Immature natural killer cell (primary cell): Measurements from ENCODE around the gene CAMK2N2. TPM values are rescaled to one million over a fixed set of nuclear protein-coding genes. Genes with fewer than 3 reads are reported as not detected.

Source experiments
- DNase-seq, 3 donors: peaks; one replicate each; pipeline ENCODE4 v3.0.0; 2022; ENCODE audit warnings: mixed read lengths in 1 of 3
- H3K27ac Mint-ChIP-seq, 6 donors: one replicate each; pipeline ENCODE4 v1.8.0; 2020; ENCODE audit warnings: mixed read lengths in 6 of 6, mild to moderate bottlenecking in 5 of 6, inconsistent platforms in 4 of 6, moderate library complexity in 3 of 6
- H3K27me3 Mint-ChIP-seq, 3 donors: one replicate each; pipeline ENCODE4 v1.8.0; 2020 to 2021; ENCODE audit warnings: low read depth in 3 of 3, mild to moderate bottlenecking in 3 of 3, mixed read lengths in 3 of 3, moderate library complexity in 3 of 3, inconsistent platforms in 1 of 3
- H3K36me3 Mint-ChIP-seq, 3 donors: one replicate each; pipeline ENCODE4 v1.8.0; 2020; ENCODE audit warnings: mixed read lengths in 3 of 3, inconsistent platforms in 2 of 3, mild to moderate bottlenecking in 2 of 3
- H3K4me1 Mint-ChIP-seq, 2 donors: one replicate each; pipeline ENCODE4 v1.8.0; 2020; ENCODE audit warnings: inconsistent platforms in 2 of 2, mild to moderate bottlenecking in 2 of 2, mixed read lengths in 2 of 2, moderate library complexity in 1 of 2
- H3K4me3 Mint-ChIP-seq, 5 donors: one replicate each; pipeline ENCODE4 v1.8.0; 2020; ENCODE audit warnings: mild to moderate bottlenecking in 5 of 5, mixed read lengths in 5 of 5, inconsistent platforms in 3 of 5, moderate library complexity in 3 of 5
- H3K9me3 Mint-ChIP-seq, 6 donors: one replicate each; pipeline ENCODE4 v1.8.0; 2020; ENCODE audit warnings: mild to moderate bottlenecking in 6 of 6, mixed read lengths in 6 of 6, inconsistent platforms in 4 of 6, moderate library complexity in 3 of 6
- polyA plus RNA-seq, 3 donors: library from polyadenylated mRNA; unstranded; fragments of 300-500 nt; fragmentation: Illumina TruSeq; gene quantifications; one replicate each; pipeline ENCODE4 v1.2.3, GENCODE V29; 2021

The CAMK2N2 gene
- polyA plus RNA-seq, 3 donors from 2014 or later: not detected

DNA sequence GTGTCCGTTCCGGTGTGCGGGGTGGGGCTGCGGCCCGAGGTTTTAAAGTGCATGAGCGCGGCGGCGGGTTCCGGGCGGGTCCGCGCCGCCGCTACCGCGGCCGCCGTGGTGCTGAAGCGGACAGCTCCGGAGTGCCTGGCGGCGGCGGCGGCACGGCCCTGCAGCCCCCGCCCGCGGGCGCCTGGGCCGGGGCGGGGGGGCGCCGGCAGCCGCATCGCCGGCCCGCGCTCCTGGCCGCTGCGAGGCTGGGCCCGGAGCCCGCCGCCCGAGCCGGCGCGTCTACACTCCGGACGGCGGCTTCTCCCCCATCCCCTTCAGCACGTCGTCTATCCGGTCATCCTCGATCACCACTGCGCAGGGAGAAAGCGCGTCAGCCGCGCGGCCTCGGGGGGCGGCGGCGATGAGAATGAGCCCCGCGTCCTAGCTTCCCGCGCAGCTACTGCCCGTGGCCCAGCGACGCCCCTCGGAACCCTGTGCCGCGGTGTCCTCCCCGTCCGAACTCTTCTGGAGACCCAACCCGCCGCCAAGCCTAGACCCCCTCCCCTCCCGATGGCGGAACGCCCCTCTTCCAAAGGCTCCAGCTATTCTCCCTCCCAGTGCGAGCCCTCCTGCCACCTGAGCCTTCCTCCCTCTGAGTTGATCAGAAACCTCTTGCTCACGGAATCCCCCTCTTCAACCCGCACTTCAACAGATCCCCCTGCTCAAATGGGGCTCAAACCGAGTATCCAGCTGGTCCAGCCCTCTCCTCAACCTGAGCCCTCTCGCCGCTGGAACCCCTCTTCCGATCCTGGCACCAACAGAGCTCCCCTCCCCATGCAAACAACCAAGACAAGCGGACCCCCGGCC, 1.3 kb downstream of the CAMK2N2 start:
- Mint-ChIP-seq H3K4me3 (peak overlapping the region; percentile 78 to 89 (median 83)), H3K9me3 (no peaks in the 10 kb centered on the region), H3K27ac (peak overlapping the region in 4 of 6 donors; percentile 29 to 89 (median 60)), H3K27me3 (peaks cover 3 to 14% (median 14%) of the 10 kb centered on the region in 3 donors), H3K36me3 (no peaks in the 10 kb centered on the region), H3K4me1 (peaks cover 21 to 22% of the 10 kb centered on the region in 2 donors)
- DNase-seq: peak; percentile 38 to 46 (median 45)

DNA sequence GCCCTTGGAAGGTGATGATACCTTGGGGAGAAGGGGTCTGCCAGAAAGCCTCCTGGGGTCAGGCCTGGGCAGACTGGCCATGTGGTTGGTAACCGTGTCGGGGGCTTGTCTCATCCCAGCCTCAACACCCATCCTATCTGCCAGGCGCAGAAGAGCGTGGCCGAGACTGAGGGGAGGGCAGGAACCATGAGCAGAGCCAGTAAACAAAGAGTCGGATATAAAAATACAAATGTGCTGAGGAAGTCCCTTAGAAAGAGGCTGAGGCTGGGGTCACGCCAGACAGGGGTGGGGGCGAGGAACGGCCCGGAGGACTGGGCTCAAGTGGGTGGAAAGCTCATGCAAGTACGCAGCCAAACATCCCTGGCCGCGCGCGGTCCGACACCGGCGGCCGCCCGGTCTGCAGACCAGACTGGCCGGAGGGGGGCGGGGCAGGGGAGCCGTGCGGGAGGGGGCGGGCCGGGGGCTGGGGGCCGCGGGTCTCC, 1.9 kb downstream of the CAMK2N2 start:
- Mint-ChIP-seq H3K27me3 (peaks cover 3 to 14% (median 12%) of the 10 kb centered on the region in 3 donors), H3K4me3 (peak overlapping the region in 4 of 5 donors; percentile 35 to 80 (median 71)), H3K9me3 (no peaks in the 10 kb centered on the region)

DNA sequence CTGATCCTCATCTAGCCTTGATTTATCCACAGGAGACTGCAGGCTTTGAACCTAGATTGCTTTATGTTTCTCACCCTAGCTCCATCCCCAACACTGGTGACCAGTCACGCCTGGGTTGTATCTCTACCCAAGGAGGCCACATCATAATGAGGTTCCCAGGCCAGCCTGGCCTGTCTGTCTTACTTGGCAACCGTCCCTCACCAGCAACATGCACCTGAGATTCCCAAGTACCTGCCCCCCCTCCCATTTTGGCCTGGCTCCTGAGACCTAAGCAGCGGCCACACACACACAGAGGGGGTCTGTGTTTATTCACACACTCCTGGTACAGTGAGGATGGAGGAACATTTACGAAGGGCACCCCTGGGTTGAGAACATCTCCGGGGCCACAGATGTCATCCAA, 2.4 kb downstream of the CAMK2N2 start:
- Mint-ChIP-seq H3K9me3 (no peaks in the 10 kb centered on the region), H3K36me3 (no peaks in the 10 kb centered on the region), H3K27ac (no peak overlapping the region), H3K4me1 (peaks cover 21 to 22% of the 10 kb centered on the region in 2 donors), H3K27me3 (peaks cover 3 to 14% (median 12%) of the 10 kb centered on the region in 3 donors), H3K4me3 (peak overlapping the region; percentile 18 to 80 (median 42))
- no peak for DNase-seq

More for the DNA sequence above, 1.9 kb downstream of the CAMK2N2 start:
- Mint-ChIP-seq H3K36me3 (no peaks in the 10 kb centered on the region), H3K4me1 (peaks cover 21 to 22% of the 10 kb centered on the region in 2 donors), H3K27ac (no peak overlapping the region)
- no peak for DNase-seq

DNA sequence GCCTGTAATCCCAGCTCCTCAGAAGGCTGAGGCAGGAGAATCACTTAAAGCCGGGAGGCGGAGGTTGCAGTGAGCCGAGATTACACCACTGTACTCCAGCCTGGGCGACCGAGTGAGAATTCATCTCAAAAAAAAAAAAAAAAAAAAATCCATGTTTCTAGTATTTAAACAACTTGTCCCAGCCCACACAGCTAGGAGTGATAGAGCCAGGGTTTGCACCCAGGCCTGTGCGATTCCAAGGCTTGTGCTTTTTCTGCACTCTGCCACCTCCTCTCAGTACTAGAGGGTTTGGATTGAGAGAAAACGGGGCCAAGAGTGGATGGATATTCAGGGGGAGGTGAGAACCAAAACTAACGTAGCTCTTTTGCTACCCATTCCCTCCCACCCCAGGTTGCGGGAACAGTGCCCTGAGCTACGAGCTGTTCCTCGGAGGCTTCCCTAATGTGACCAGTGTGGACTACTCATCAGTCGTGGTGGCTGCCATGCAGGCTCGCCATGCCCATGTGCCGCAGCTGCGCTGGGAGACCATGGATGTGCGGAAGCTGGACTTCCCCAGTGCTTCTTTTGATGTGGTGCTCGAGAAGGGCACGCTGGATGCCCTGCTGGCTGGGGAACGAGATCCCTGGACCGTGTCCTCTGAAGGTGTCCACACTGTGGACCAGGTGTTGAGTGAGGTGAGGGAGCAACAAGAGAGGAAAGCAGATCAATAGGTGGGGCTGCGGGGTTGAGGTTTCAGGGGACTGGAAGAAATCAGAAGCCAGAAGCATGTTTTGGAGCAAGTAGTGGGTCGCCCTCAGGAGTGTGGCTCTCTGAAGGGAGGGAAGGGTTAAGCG, 4.1 kb downstream of the CAMK2N2 start:
- DNase-seq: no peak
- no peaks in the 10 kb centered on the region for H3K36me3 Mint-ChIP-seq
- peaks cover 3 to 7% (median 6%) of the 10 kb centered on the region in 3 donors for H3K27me3 Mint-ChIP-seq
- H3K4me3 Mint-ChIP-seq: peak overlapping the region in 1 of 5 donors; percentile 50
- no peak overlapping the region for H3K27ac Mint-ChIP-seq
- peaks cover 13 to 17% of the 10 kb centered on the region in 2 donors for H3K4me1 Mint-ChIP-seq
- no peaks in the 10 kb centered on the region for H3K9me3 Mint-ChIP-seq

DNA sequence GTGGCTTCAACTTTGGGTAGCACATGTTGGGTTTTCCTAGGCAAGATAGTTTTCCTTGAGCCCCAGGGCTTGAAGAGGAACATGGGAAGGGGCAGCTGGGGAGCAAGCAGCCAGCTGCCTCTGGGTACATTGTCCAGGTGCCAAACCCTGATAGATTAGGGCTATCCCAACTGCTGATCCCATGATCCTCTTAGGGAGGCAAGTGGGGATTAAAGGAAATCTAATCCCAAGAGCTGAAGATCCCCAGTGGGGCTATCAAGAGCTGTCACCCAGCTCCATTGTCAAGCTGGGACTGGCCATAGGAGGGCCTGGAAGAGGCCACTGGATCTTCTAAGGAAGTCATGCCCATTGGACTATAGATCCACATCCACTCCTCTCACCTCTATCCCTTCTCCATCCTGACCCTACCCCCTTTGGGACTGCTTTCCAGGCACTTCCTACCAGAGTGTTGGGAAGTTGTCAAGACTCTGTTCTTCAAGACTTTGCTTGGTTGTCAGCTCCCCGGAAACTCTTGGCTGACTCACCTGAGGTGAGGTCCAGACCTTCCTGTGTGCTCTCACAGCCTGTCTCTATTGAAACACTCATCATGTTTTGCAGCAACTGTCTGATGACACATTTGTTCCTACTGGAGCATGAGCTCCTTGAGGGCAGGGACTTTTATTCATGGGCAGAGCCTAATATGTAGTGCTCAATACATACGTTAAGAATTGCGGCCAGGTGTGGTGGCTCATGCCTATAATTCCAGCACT, 5.9 kb downstream of the CAMK2N2 start:
- Mint-ChIP-seq H3K27me3 (peaks cover 0 to 2% (median 2%) of the 10 kb centered on the region in 3 donors), H3K36me3 (no peaks in the 10 kb centered on the region), H3K27ac (no peak overlapping the region), H3K4me1 (peaks cover 4 to 7% of the 10 kb centered on the region in 2 donors), H3K9me3 (no peaks in the 10 kb centered on the region), H3K4me3 (no peak overlapping the region)
- DNase-seq: no peak

DNA sequence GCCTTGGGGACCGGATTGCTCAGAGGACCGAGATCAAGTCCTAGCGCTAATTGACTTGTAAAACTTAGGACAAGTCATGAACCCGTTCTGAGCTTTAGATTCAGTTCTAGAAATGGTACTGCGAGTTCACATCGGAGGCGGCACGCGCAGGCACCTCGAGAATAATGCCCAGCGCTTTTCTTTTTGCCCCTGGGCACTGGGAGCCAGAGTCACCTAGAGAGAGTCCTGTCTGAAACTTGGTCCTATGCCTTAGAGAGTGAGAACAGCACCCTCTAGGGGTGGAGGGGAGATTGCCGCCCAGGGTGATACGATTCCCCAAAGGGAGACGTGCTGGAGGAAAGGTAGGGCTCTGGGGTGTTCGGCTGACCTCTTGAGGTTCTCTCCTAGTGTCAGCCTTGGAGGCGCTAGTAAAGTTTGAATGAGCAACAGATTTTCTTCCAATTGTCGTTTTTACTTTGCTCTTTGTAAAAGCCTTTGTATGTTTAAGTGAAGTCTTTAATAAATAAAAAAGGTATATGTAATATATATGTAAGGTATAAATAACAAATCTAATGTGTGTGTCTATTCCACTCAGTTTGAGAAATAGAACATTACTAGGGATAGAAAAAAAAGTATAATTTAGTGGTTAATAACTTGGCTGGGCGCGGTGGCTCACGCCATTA, 11.1 kb downstream of the CAMK2N2 start:
- peak overlapping the region in 5 of 6 donors; percentile 57 to 83 (median 75) for H3K27ac Mint-ChIP-seq
- H3K9me3 Mint-ChIP-seq: peaks cover 0 to 1% (median 0%) of the 10 kb centered on the region in 6 donors
- peaks cover 17 to 22% of the 10 kb centered on the region in 2 donors for H3K4me1 Mint-ChIP-seq
- DNase-seq: peak; percentile 83 to 84 (median 84)
- H3K36me3 Mint-ChIP-seq: peaks cover 0 to 5% (median 3%) of the 10 kb centered on the region in 3 donors
- H3K27me3 Mint-ChIP-seq: peaks cover 12 to 14% (median 12%) of the 10 kb centered on the region in 3 donors
- peak overlapping the region; percentile 90 to 98 (median 96) for H3K4me3 Mint-ChIP-seq

DNA sequence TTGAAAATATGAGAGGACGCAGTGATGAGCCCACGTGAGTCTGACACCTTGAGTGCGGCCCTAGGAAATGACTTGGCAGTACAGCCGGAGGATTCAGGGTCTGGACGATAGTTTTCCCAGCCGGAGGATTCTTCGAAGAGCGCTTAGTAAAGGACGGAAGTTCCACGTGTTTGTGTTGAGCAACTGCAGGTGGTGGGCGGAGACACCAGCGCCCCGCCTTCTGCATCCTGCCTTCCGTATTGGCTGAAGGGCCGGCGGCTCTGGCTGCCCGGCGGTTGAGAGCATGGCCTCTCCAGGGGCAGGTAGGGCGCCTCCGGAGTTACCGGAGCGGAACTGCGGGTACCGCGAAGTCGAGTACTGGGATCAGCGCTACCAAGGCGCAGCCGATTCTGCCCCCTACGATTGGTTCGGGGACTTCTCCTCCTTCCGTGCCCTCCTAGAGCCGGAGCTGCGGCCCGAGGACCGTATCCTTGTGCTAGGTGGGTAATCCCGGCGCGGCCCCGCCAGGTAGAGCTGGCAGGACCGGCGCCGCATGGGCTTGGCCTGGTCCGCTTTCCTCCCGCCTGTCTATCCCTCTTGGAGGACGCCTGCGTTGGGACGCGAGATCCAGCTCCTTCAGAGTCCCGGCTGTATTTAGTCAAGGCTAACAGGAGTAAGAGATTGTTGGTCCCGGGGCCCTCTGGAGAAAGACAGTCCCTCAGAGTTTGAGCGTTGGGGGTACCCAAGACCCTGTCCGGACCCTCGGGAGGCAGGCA, 11.8 kb downstream of the CAMK2N2 start, which contains the start of gene EEF1AKMT4:
Gene EEF1AKMT4, plus strand, starts transcription at position 261 of the 755 bp plus-strand sequence. Its CDS starts 23 bp downstream, at position 284.
- Mint-ChIP-seq H3K27me3 (peaks cover 12 to 14% (median 12%) of the 10 kb centered on the region in 3 donors), H3K4me3 (peak within 1 kb of the TSS; percentile 90 to 98 (median 96)), H3K9me3 (peaks cover 0 to 1% (median 0%) of the 10 kb centered on the region in 6 donors)

DNA sequence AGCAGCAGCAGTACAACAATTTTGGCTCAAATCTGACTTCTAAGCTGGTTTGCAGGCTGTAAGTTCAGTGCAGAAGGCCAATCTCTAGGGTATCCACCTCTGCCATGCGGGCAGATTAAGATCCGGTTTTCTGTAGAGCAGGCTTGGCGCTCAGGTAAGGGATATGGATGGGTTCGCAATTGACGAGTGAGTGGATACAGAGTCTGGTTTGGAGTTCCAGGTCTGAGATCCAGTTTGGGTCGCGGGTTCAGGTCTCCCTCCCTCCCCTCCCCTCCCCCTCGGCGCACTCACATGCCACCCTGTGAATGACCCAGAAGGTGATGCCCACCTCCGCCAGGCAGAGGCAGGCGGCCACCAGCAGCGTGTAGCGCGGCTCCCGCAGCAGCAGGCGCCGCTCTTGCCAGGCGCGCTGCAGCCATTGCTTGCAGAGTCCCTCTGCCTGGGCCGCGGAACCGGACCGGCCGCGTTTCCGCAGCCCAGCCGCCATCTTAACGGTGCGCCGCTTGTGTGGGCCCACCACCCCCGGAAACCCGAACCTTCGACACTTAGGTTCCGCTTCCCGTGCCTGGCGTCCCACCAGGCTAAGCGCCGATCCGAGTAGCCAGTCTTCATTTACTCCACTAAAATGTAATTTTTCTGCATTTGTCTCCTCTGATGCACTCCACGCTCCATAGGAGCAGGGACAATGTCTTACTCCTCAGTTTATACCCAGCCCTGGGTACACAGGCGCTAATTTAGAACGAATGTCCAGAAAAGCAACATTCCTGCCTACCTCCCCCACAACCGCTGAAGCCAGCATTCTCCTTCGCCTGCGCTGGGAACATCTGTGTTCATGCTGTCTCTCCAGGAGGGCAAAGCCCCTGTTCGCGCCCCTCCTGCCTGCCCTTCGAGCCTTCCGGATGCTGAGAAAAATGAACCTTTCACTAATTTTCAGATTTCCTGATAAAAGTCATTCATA, 12.6 kb downstream of the CAMK2N2 start, which contains the start of gene ALG3:
Gene ALG3, minus strand, starts transcription at position 509 of the 958 bp plus-strand sequence. Its CDS starts 22 bp downstream, at position 487.
- H3K27me3 Mint-ChIP-seq: peaks cover 12 to 14% (median 12%) of the 10 kb centered on the region in 3 donors
- peaks cover 3 to 13% (median 5%) of the 10 kb centered on the region in 3 donors for H3K36me3 Mint-ChIP-seq
- peaks cover 17 to 22% of the 10 kb centered on the region in 2 donors for H3K4me1 Mint-ChIP-seq
- peaks cover 0 to 1% (median 0%) of the 10 kb centered on the region in 6 donors for H3K9me3 Mint-ChIP-seq
- H3K27ac Mint-ChIP-seq: peak within 1 kb of the TSS; percentile 88 to 97 (median 94)
- peak; percentile 83 to 85 (median 85) for DNase-seq
- peak within 1 kb of the TSS; percentile 90 to 98 (median 96) for H3K4me3 Mint-ChIP-seq

More for the DNA sequence above, 11.8 kb downstream of the CAMK2N2 start, which contains the start of gene EEF1AKMT4:
- H3K36me3 Mint-ChIP-seq: peaks cover 3 to 10% (median 5%) of the 10 kb centered on the region in 3 donors
- H3K27ac Mint-ChIP-seq: peak within 1 kb of the TSS; percentile 88 to 97 (median 94)
- DNase-seq: peak; percentile 95 to 96 (median 96)
- H3K4me1 Mint-ChIP-seq: peaks cover 17 to 22% of the 10 kb centered on the region in 2 donors

DNA sequence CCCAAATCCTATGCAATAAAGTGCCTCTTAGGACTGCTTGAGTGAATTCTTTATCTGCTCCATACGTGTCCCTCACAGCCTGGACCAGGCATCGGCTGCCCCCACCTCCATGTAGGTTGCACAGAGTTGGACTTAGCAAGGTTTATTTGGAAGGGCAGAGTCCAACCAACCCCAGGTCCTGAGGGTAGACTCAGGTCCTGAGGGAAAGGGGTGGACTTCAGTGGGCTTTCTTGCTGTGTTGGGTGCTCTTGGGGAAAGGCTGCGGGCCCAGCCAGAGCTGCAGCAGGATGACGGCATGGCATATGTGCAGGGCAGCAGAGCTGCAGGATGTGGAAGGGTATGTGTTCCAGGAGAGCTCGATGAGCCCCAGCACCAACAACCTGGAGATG, 19.1 kb downstream of the CAMK2N2 start:
- no peak overlapping the region for H3K27ac Mint-ChIP-seq
- H3K9me3 Mint-ChIP-seq: peaks cover 0 to 1% (median 0%) of the 10 kb centered on the region in 6 donors

DNA sequence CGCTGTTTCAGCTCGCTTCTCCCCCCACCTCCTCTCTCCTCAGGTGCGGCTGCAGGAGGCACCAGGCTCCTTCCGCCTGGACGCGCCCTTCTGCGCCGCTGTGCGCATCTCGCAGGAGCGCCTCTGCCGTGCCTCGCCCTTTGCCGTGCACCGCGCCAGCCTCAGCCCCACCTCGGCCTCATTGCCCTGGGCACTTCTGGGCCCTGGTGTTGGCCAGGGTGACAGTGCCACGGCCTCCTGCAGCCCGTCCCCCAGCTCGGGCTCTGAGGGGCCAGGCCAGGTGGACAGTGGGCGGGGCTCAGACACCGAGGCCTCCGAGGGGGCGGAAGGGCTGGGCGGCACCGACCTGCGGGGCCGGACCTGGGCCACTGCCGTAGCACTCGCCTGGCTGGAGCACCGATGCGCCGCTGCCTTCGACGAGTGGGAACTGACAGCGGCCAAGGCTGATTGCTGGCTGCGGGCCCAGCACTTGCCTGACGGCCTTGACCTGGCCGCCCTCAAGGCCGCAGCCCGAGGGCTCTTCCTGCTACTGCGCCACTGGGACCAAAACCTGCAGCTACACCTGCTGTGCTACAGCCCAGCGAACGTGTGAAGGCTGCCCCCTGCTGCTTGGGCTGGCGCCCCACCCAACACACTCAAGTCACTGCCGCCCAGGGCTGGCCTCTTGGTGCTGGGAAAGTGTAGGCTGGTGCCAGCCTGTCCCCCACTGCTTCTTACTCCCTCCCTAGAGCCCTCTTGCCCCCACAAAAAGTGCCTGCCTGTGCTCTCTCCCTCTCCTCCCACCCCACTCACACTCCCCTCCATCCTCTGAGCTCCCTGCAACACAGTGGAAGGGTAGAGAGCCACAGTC, 19.7 kb downstream of the CAMK2N2 start:
- DNase-seq: no peak
- Mint-ChIP-seq H3K36me3 (peaks cover 5 to 29% (median 6%) of the 10 kb centered on the region in 3 donors), H3K27ac (no peak overlapping the region), H3K4me3 (no peak overlapping the region), H3K4me1 (no peaks in the 10 kb centered on the region), H3K27me3 (peaks cover 0 to 3% (median 1%) of the 10 kb centered on the region in 3 donors), H3K9me3 (peaks cover 0 to 1% (median 0%) of the 10 kb centered on the region in 6 donors)

More for the DNA sequence above, 19.1 kb downstream of the CAMK2N2 start:
- Mint-ChIP-seq H3K4me1 (peaks cover 0 to 3% of the 10 kb centered on the region in 2 donors), H3K36me3 (peaks cover 5 to 29% (median 6%) of the 10 kb centered on the region in 3 donors), H3K4me3 (no peak overlapping the region), H3K27me3 (peaks cover 0 to 3% (median 1%) of the 10 kb centered on the region in 3 donors)
- DNase-seq: no peak
